Left renal cortex interstitium (tissue), 4 donors: Measurements from ENCODE around the gene MAT2B. TPM values are rescaled to one million over a fixed set of nuclear protein-coding genes. Genes with fewer than 3 reads are reported as not detected.
A peak's percentile ranks its signal among the peaks of the same experiment; 100 is the strongest.

ENCODE experiments used
- DNase-seq, 4 donors: peaks; one replicate each; pipeline ENCODE4 v3.0.0-alpha.2; 2013; ENCODE audit warnings: low read depth in 4 of 4, low spot score in 2 of 4, missing footprints in 1 of 4
- polyA plus RNA-seq, 4 donors: library from polyadenylated mRNA; unstranded; fragments of 120-200 nt; gene quantifications; one replicate each; pipeline ENCODE4 v1.2.1, GENCODE V29; 2013; ENCODE audit not compliant: insufficient read length in 4 of 4

MAT2B gene
- polyA plus RNA-seq = 100 to 1,000 TPM in 3 of 4 donors, 10 to 100 TPM in 1; 99.3 to 113 (median 109) TPM

DNA sequence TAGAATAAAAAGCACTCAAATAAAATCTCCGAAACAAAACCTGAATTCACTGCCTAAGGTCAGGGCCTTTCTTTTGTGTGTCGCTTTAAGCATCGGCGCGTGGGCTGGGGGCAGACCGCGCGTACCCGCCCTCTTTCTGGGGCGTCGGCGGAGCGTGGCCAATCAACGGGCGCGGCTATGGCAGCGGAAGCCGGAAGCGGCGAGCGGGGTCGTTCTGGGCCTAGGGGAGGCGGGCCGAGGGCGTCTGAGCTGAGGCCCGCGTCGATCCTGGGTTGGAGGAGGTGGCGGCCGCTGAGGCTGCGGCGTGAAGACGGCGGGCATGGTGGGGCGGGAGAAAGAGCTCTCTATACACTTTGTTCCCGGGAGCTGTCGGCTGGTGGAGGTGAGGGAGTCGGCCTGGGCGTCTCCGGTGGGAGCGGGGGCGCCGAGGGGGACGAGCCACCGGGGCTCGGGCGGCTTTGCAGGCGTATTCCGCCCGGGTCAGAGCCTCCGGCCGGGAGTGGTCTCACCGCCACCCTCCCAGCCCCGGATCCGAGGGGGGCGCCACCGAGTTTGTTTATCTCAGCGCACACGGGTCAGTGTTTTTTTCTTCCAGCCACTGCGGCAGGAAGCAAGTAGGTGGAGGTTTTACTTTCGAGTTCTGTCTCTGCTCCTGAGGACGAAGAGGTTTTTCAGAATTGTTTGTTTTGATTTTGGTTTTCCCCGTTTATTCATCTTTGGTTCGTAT is at the start of gene MAT2B:
MAT2B (plus strand) TSS at position 252 of the 727 bp plus-strand sequence; CDS start at position 320, 68 bp downstream.
- DNase-seq = peak; percentile 84 to 93 (median 88)

DNA sequence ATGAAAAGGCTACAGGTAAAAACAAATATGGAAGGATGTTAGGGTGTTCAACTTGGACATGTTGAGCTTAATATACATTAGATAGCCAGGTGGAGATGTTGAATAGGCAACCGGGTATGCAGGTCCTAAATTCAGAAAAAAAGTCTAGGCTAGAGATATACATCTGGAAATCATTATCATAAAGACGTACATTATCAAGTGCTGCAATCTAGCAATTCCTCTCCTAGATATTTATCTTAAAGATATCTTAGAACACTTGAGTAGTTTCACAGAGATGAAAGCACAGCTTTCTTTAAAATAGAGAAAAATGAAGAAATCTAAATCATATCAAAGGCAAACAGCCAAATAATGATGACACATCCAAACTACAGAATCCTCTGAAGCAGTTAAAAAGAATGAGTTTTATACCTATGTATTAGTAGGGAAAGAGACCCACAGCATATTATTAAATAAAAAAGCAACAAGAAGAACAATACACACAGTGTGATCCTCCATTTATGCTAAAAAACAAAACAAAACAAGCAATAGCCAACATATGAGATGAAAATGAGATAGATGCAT is 49.3 kb upstream of the MAT2B start:
- no peak for DNase-seq

DNA sequence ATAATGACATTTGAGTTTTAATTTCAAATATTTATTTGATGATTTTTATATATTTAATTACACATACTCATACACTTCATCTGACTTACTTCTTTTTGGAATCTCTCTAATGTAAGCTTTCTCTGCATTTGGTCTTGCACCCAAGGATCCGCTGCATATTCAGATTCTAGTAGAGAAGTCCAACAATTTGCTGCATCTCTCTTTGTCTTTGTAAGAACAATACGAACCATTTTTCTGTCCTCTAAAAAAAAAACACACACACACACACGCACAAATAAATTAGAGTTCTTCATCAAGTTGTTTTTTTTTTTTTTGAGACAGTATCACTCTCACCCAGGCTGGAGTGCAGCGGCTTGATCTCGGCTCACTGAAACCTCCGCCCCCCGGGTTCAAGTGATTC is 48.6 kb upstream of the MAT2B start:
- DNase-seq = no peak

DNA sequence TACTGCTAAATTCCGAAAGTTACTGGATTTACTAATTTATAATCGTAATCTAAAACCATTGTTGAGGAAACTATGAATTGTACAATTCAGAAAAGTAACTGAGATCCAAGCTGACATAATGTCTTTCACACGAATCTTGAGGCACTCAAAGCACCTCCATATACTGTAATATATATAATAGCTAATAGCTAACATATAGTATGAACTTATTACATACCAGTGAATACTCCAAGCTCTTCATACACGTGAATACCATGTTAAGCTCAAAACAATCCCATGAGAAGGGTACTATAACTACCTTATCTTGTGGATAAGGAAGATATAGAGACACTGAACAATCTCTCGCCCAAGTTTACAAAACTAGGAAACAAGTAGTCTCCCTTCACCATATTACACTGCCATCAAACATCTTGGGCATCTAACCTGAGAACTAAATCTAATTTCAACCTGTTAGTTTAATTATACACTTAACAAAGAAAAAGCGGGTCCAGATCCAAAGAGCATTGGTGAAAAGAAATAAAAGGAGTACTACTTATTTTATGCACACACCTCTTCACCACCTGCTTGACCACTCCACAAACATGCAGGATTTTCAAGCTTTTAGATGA is 46.5 kb upstream of the MAT2B start:
- no peak for DNase-seq

DNA sequence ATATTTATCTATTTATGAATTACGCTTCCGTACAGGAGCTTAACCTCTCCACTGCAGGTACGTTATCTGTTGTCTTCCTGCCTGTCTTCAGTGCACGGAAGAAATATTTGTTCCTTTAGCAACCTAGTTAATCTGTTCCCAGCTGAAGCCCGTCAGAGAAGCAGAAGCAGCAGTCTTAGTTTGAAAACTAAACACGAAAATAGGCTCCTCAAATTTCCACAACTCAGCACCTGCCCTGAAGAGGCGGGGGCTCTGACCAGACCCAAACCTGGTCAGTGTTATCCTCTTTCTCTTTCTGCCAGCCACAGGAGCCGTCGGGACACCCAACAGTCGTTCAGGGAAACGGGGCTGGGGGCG is 46.0 kb upstream of the MAT2B start:
- DNase-seq = peak in 2 of 4 donors; percentile 43 to 48

DNA sequence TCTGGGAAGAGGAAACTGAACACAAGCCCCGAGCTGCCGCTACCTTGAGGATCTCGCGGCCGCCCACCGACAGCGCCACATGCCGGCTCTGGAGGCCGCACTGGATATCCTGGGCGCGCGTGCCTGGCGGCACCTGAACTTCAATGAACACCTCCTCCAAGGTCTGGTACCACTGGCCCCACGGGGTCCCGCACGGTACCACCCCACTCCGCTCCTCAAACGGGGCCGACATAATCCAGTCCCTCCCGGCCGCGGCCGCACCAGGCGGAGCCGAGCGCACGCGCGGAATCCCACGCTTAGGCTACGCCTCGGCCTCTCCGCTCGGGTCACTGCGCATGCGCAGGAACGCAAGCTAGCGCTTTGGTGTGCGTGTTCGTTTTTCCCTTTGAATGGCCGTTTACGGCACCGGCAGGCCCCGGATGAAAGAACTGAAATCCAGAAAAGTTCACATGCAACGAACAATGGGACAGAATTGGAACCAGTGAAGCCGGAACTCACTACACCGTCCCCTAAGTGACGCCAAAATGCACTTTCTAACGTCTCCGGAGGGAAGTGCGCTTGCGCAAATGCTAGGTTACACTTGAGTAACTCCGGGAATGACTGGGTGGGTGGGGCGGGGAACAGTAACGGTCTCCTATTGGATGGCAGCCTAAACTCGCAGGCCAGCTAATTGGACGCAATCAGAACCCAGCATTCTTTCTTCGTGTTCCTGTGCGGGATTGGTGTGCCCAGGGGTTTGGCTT is 45.4 kb upstream of the MAT2B start, which contains the start of gene NUDCD2:
NUDCD2 (minus strand) TSS at position 284 of the 743 bp plus-strand sequence; CDS start at position 232, 52 bp downstream.
- peak; percentile 94 to 100 (median 97) for DNase-seq

DNA sequence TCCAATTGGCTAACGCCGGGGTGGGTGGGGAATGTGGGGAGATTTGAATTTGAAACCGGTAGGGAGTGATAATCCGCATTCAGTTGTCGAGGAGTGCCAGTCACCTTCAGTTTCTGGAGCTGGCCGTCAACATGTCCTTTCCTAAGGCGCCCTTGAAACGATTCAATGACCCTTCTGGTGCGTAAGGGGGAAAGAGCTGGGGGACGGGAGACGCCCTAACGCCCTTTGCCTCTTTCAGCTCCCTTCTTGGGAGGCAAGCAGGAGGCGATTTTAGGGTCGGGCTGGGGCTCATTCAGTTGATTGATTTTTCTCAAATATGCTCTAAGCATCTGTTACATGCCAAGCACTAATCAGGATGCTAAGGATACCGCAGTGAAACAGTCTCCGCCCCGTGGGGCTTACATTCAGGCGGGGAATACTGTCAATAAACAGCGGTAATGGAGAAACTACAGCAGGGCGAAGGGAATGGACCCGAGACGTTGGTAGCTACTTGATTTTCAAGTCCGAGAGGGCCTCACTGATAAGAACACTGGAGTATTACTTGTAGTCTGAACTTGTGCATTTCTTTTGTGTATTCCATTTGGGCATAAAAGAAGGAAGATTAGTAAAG is 44.8 kb upstream of the MAT2B start, which contains the start of gene HMMR:
HMMR (plus strand) TSS at position 71 of the 610 bp plus-strand sequence; CDS start at position 132, 61 bp downstream.
- peak in 1 of 4 donors; percentile 58 for DNase-seq

DNA sequence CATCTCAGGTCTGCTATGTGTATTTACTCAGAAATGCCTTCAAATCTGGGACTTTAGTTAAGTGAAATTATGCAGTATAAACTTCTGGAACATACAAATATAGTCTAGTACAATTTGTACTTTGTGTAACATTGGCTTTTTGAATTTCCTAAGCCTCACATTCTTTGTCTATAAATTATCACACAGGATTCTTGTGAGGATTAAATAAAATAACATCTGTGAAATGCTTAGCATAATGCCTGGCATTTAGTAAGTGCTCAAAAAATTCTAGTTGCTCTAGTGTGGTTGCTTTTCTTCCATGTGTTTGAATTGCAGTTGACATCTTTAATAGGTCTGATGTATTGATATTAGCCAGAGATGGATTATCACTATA is 42.4 kb upstream of the MAT2B start:
- DNase-seq = no peak

DNA sequence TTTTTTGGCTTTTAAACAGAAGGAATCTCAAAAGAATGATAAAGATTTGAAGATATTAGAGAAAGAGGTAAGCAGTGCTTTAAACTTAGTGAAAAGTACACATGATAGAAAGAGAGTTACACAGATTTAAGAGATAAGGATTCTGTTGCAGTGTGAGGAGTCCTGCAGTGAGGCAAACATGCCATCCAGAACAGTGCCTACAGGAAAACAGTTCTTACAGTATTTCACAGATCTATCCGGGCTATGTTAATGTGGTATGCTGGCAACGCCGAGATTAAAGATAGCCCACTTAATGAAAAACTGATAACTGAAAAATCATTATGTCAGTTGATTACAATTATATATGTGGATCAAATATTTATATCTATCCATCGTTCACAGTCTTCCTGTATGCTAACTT is 37.7 kb upstream of the MAT2B start:
- DNase-seq = no peak

DNA sequence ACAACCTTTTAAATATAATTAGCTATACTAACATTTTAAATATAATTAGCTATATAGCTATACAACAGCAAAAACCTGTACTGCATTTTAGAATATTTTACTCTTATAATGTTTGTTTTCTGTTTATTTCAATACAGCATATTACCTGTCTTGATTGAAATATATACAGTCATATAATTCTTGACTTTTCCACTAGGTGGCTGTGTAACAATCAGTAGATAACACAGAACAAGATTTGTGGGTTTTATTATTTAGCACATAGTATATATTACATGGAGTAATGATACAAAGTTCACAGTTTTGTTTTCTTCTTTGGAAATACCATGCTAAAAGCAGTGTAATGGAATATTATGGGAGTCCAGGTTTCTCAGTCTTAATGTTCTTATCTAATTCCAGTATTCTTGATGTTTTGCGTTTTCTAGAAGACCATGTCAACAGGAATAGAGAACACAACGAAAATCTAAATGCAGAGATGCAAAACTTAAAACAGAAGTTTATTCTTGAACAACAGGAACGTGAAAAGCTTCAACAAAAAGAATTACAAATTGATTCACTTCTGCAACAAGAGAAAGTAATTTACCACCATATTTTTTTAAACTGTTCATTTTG is 31.7 kb upstream of the MAT2B start:
- DNase-seq = no peak

DNA sequence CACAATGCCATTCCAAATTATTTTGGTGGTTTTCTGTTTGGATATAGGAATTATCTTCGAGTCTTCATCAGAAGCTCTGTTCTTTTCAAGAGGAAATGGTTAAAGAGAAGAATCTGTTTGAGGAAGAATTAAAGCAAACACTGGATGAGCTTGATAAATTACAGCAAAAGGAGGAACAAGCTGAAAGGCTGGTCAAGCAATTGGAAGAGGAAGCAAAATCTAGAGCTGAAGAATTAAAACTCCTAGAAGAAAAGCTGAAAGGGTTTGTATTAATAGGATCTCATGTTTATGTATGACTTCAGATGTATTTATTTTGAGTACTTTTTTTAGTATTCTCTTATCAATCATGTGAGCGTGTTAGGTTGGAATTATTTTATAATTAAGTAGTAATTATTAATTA is 30.0 kb upstream of the MAT2B start:
- DNase-seq = no peak

DNA sequence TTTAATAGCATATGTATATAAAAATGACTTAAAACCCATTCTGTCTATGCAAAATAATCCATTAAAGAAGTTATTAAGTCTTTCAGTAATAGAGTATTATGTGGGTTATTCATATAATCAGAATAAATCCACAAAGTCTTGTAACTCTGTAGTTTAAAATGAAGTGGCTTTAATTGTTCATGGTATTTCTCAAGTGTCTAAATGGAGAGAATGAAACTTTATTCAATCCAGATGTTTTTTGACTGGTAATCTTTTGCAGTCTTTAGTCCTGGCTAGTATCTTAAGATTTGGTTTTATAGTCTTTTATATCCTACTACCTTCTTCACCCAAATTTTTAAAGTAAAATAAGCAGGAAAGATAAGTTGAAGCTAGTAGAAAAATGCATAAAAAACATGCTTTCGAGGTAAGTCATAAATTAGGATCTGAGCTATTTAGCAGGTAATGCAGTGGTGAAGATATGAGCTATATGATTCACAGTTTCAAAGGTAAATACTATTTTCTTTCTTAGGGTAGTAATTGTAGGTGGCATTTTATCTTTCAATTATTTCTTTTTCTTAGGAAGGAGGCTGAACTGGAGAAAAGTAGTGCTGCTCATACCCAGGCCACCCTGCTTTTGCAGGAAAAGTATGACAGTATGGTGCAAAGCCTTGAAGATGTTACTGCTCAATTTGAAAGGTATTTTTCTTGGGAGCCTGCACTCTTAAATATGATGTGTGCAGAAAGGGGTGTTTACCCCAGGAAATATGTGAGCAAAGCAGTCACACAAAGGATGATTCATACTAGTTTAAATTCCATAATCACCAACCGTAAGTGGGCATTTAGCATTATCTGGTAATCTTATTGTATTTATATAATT is 27.1 kb upstream of the MAT2B start:
- no peak for DNase-seq

DNA sequence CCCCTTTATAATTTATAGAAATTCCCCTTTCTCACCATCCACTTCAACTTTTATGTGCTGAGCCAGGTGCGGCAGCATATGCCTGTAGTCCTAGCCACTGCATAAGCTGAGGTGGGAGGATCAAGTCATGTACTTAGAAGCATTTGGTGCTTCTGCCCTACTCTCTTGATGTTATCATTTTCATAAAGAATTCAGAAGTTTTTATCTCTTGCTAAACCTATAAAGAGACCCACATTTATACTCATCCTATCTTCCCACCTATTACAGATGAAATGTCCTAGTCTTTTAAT is 26.5 kb upstream of the MAT2B start:
- no peak for DNase-seq

DNA sequence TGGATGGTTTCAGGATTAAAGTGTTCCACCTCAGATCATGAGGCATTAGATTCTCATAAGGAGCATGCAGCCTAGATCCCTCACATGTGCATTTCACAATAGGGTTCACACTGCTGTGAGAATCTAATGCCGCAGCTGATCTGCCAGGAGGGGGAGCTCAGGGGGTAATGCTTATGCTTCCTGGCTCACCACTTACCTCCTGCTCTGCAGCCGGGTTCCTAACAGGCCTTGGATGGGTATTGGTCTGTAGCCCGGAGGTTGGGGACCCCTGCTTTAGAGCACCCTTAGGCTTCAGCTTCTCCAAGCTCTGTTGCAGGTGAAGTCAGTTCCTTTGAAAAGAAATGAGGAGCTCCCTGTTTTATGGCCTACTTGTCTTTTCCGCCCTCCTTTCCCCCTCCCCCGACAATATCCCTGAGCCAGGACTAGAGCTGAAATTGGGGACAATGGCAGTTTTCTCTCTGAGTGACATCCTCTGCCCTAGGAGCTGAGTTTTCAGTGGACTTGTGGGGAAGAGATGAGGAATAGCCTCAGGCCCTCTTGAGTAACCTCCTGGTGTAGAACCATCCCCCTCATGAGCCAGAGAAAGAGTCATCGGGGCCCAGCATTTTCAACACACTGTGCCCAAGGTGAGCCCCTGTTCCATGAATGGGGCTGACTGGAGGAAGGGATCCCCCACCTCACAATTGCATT is 16.2 kb upstream of the MAT2B start:
- no peak for DNase-seq

DNA sequence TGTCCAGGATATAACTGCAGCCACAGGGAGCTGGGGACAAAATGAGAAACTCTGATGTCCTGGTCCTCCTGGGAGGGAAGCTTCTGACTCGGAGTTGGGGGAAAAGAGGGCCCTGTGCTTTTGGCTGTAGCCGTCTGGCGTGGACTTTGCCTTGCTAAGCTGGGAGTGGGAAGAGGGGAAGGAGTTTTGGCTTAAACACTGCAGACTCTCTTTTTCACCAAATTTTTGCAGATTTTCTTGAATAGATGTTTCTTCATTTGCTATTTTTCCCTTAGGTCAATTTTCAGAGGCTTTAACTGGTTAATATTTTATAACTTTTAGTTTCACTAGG is 15.7 kb upstream of the MAT2B start:
- no peak for DNase-seq

DNA sequence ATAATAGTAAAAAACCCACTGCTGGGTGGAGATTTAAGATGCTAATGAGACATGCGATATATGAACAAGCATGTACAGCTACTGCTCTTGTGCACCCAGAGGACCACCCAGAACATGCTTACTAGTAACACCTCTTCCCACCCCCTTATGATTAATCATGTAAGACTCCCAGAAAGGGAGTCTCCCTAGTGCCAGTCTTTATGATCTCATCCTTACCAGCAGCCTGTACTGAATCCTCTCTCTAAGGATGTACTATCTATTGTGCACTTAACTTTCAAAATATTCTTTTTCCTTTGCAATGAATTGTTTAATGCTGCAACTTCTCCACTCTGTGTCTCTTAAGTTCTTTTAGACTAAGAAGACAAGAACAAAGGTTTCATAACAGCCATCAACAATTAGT is 9.1 kb upstream of the MAT2B start:
- no peak for DNase-seq

DNA sequence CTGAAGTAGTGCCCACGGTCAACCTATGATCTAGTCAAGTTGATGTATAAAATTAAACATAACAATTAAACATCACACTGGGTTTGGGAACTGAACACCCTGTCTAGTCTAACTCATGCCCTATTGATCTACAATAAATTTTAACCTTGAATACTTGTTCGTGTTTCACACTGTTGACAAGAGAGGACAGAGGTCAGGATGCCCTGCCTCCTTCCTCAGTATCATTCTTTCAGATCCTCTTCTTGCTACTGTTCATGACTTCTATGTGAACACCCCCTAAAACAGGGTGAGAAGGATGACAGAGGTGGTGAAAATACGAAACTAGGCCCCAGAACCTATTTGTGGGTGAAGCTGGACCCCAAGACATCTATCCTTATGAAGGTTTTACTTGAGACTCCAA is 8.1 kb upstream of the MAT2B start:
- DNase-seq = no peak

DNA sequence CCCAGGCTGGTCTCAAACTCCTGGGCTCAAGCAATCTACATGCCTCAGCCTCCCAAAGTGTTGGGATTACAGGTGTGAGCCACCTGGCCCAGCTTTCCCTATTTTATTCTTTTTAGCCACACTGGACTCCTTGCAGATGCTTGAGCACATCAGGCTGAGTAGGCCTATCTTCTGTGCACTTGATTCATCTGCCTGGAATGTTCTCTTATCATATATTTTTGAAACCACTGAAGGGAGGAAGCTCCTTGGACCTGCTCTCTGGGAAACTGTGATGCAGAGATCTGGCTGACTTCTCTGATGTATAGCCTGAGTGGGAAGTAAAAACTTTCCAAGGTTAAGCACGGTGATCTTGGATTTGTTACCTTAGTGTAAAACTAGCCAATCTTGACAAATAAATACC is 6.5 kb upstream of the MAT2B start:
- no peak for DNase-seq

DNA sequence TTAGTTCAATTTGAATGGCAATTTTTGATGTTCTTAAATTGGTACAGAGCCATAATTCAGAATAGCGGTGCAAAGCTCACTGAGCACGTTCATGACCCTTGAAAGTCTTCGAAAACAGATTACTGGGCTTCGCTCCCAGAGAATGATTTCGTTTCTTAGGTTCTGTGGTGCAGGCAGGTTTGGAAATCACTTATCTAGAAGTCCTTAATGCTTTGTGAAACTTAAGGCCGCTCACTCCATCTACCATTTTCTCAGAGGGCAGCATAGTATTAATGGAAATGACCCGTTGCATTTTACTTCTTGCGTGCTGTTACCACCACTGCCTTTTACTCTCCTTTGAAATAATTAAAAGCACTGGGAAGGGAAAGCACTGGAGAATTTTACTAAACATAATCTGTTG is 2.9 kb upstream of the MAT2B start:
- DNase-seq = no peak
